Measurements from ENCODE around the gene LRP10.
"Not testable (repeated sequence)": the region's sequence is repeated elsewhere in the genome, so short reads cannot be mapped to it uniquely, and the experiment has no call there.

The LRP10 gene

DNA sequence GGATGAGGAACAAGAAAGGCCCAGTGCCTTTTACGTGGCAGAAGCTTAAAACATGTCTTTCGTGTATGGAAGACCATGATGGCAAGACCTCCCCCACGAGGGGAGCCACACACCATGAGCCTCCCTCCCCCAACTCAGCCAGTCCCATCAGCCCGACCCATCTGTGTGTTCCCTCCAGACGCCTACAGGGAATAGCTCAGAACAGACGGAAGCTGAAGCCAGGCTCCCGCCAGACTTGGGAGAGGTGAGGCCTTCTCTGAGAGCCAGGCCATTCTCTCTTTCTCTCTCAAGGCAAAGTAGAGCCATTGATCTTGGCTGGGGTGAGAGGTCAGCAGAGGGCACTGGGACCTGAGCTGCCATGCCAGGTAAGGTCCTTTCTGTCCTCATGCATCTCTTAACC is 20.9 kb downstream of the LRP10 start:
- DNase-seq: no peak

DNA sequence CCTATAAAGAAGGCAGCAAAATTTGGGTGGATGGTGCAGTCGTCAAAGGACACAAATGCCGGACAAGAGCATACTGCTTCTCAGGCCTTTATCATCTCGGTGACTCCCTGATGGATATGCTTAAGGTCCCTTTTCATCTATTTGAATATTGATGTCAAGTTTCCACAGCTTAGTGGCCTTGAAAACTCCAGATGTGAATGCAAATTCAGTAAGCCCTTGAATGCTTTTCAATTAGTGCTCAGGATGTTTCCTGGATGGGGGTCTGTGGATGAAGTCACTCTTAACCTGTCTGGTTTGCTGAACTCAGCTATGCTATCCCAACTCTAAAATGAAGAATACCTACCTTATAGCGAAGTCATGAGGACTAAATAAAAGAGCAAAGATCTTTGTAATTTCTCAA is 22.2 kb downstream of the LRP10 start:
- no peak for DNase-seq

DNA sequence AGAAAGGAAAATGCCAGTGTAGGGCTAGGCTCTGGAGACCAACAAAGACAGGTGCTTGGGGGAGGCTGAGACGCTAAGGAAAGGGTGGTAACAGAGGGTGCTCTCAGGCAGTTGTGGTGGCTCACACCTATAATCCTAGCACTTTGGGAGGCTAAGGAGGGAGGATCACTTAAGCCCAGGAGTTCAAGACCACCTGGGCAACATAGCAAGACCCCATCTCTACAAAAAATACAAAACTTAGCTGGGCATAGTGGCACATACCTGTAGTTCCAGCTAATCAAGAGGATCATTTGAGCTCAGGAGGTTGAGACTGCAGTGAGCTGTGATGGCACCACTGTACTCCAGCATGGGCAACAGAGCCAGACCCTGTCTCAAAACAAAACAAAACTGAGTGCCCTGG is 23.9 kb downstream of the LRP10 start:
- DNase-seq: no peak

DNA sequence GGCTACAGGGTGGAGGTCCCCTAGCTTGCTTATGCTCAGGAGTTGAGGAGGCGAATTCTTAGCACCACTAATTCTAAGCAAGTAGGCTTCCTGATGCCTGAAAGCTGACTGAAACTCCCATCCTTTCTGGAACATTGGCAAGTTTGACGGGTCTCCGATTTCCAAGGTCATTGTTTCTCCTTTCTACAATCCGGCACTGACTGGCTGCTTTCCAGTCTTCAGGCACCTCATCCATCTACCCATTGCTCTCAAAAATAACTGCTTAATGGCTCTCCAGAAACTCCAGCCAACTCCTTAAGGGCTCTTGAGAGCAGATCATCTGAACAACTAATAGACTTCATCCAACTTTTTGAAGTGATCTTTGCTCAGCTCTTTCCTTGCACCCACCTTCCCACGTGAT is 24.8 kb downstream of the LRP10 start:
- DNase-seq: no peak

DNA sequence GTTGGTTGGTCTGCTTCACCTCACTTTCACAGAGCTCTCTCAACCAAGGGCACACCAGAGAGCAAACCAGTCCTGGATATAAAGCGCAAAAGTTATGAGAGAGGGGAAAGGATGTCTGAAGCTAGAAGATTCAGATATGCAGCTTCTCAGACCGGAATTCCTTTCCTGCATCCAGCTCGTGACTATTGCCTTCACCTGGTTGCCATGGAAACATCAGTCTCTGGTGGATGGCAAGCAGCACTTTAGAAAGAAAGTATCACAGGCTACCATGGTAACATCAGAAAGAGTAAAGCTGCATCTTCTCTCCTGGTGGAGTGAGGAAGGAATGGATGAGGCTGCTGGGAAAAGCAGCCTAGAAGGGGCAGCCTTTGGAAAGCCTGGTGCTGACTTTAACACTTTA is 25.2 kb downstream of the LRP10 start:
- no peak for DNase-seq

DNA sequence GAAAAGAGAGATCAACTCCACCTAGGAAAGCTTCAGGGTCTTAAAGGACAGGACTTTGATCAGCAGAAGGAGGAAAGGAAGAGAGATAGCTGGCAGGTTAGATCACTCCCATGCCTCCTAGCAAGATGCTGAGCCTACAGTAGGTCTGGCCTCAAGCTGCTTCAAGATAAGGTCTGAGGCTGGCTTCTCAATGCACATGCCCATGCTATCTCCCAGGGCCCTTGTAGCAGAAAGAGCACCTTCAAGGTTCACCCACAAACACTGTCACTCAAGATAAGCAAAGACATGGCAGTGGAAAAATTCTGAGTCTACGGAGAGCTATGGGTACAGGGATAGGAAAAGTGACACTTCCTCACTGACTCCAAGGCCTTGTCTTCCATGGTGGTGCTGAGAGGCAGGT is 25.8 kb downstream of the LRP10 start:
- no peak for DNase-seq

DNA sequence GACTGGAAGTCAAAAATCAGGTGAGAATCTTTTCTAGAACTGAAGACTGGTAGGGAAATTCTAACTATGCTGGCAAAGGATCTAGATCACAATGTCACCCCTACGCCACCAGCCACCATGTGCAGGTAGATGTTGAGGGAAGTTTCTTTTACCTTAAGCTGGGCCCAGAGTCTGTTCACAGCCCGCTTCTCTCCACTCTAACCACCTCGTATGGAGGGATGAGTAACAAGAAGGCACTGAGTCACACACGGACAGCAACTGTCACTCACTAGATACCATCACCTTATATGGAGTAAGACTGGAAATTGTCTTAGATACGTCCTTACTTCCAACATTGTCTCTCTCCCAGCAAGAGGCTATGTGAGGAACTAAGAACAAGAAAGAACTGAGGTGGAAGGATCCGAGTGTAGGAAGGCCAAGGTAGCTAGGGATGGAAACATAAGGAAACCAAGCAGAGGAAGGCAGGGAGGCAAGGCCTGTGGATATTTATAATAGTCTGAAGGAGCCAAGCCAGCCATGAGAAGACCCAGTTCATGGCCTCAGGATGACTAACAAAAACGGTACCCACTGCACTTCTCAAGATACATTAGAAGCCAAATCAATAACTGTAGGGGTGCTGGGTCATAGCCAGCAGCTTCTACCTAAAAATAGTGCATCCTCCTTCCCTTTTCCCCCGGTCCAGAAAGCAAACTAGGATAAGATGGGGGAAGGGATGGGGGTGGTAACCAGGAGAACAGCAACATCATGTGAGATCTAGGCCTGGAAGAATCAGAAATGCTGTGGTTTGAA is 27.0 kb downstream of the LRP10 start:
- DNase-seq: no peak

DNA sequence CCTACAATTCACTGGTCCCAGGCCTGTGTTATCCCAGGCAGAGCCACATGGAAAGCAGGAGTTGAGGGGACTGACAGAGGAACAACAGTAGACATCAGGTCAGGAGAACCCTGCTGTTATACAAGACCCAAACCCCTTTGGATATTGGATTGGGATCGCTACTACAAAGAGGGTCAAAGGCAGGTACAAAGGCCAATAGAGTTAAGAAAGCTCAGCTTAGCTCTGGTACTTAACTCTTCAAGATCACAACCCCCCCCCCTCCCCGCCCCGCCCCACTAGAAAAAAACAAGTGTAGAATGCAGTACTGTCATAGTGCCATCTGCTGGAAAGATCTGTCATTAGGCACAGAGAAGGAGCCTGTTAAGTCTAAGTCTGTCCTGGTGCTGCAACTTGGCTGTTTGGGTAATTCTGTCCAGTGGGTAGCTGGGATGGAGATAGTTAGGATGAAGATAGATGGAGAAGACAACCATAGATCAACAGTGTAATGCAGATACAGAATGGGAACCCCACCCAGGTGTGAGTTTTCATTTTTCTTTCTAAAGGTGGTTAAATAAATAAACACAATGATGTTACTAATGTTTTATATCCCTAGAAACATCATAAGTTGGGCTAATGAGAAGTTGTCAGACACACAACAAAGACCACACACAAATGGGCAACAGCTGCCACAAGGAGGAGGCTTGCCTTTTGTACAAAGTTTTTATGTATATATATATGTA is 28.7 kb downstream of the LRP10 start:
- DNase-seq: no peak

DNA sequence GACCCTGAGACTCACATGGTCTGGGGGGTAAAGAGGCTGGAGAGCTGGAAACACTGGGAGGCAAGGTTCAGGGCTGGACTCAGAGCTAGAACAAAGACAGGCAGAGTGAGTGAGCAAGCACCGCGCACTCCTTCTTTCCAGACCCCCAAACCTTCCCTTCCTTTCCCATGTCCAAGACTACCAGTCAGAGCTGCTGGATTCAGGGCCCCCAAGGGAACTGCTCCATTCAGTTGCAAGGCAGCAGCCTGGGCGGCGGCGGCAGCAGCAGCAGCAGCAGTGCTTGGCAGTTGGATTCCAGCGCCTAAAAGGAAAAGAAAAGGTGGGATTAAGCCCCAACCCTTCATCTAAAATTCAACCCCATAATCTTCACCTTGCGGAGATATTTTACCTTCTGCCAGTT is 30.3 kb downstream of the LRP10 start:
- DNase-seq: no peak

DNA sequence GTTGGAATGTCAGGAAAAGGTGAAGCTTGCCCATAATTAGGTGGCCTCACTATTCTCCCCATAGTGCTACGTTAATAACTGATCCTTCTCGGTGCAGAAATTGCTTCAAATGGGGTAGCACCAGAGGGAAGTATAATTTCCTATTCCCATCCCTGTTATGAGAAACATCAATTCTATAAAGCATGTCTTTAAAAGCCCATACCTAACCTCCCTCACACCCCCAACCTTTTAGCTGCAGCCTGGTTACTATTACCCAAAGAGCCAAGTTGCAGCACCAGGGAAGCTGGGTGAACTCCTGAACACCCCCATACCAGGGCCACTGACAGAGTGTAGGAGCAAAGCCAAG is 32.2 kb downstream of the LRP10 start:
- no peak for DNase-seq

DNA sequence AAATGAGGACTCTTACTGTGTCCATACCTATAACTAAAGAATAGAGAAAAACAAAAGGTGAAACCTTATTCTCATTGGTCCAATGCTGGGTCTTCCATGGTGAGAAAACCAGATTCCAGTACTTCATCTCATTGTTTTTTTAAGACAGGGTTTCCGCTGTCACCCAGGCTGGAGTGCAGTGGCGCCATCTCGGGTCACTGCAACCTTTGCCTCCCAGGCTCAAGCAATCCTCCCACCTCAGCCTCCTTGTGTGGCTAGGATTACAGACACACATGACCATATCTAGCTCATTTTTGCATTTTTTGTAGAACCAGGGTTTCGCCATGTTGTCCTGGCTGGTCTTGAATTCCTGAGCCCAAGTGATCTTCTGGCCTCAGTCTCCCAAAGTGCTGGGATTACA is 34.1 kb downstream of the LRP10 start:
- no peak for DNase-seq

DNA sequence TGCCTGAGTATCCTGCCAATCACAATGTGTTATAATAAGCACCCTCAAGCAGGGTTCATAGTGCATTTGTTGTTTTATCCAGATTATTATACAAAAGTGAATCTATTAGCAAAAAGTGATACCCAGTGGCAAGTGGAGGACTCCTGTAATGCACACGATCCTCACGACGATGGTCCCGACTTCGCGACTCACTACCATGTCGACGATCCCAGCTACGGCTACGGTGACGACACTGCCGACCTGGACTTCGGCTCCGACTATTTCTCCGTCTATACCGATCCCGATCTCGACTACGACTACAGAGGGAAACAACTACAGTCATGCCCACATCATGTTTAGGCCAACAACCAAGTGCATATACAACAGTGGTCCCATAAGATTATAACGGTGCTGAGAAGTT is 34.5 kb downstream of the LRP10 start:
- DNase-seq: no peak

DNA sequence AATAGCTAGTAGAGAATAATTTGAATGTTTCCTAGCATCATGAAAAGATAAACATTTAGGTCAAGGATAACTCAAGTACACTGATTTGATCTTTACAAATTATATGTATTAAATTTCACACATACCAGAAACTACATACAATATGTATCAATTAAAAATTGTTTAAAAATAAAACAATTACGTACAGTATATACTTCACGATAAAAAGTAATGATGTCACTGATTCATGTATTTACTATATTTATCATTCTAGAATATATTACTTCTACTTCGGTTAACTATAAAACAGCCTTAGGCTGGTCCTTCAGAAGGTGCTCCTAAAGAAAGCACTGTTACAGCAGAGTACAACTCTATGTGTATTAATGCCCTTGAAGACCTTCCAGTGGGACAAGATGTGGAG is 35.9 kb downstream of the LRP10 start:
- DNase-seq: no peak

DNA sequence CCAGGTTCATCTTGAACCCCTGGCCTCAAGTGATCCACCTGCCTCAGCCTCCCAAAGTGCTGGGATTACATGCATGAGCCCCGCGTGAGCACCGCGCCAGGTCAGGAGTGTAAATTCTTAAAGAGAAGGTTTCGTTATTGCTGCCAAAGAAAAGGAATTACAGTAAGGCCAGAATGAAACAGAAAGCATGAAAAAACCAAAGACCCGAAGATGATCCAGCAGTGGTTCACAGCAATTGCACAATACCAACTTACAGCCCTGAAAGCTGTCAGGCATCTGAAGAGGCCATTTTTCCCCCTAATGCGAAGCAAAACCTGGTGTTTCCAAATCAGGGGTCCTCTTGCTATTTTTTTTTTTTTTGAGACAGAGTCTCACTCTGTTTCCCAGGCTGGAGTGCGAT is 37.1 kb downstream of the LRP10 start:
- DNase-seq: no peak

DNA sequence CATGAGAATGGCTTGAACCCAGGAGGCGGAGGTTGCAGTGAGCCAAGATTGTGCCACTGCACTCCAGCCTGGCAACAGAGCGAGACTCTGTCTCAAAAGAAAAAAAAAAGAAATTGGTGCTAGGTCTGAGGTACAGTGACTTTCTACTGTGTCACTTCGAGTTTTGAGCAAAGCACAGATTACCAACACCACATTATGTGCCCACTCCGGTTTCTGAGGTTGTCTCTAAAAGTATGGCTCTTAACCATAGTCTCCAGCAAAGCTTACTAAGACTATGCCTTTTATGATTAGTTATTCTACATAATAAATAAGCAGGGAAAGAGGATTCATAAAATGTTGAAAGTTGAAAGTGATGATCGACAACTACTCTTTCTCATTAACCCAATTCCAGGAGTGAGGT is 39.4 kb downstream of the LRP10 start:
- no peak for DNase-seq

DNA sequence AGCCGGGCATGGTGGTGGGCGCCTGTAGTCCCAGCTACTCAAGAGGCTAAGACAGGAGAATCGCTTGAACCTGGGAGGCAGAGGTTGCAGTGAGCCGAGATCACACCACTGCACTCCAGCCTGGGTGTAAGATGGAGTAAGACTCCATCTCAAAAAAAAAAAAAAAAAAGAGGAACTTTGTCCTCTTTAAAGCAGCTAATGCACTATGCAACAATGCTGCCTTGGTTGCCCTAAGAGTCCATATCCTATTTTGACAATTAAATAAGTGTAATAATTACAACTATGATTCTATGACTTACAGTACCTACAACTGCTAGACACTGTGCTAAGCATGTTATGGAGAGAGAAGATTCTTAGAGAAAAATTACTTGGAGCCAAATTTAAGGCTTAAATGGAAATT is 43.3 kb downstream of the LRP10 start:
- DNase-seq: not testable (repeated sequence)

DNA sequence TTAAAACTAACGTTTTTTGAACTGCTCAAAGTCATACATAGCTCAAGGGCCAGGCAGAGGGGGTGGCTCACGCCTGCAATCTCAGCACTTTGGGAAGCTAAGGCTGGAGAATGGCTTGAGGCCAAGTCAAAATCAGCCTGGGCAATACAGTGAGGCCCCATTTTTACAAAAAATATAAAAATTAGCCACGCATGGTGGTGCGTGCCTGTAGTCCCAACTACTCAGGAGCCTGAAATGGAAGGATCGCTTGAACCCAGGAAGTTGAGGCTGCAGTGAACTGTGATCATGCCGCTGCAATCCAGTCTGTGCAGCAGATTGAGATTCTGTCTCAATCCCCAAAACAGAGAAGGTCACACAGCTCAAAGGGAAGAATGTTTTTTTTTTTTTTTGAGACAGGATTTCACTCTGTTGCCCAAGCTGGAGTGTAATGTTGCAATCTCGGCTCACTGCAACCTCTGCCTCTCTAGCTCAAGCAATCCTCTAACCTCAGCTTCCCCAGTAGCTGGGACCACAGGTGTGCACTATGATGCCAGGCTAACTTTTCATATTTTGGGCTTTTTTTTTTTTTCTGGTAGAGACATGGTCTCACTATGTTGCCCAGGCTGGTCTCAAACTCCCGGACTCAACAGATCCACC is 44.5 kb downstream of the LRP10 start:
- no peak for DNase-seq

DNA sequence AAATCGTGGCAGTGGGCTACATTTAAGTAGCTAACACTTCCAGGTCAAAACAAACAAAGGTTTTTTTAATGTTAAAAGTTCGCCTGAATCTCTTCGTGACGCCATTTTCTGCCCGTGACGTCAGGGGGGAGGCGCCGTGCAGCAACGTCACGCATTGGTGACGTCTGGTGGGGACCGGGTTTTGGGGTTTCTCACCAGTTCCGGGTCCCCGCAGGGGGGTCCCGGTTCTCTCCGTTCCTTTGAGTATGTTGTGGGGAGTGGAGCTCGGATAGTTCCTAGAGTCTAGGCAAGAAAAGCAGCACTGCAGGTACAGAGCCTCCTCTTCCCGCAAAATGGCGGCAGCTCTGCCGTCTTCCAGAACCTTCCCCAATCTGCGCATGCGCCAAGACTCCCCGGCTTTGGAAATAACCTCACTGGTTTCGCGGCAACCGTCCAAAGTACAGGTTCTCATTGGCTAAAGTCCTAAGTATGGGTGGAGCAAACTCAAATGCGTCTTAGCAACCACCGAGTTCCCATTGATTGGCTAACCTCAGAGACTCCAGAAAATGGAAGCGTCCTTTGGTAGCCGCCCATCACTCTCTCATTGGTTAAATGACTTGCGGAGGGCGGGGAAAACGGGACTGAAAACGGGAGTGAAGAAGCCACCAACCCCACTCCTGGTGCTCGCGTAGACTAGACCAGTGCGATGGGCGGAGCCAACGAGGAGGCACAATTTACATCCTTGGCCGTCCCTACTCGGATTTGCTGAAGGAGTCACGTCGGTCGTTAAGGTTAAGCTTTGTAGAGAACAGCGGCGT is 47.5 kb downstream of the LRP10 start, which contains the start of gene RBM23:
TSS of gene RBM23 (minus strand) at position 346 of the 797 bp plus-strand sequence.
- DNase-seq: peak; percentile 99

DNA sequence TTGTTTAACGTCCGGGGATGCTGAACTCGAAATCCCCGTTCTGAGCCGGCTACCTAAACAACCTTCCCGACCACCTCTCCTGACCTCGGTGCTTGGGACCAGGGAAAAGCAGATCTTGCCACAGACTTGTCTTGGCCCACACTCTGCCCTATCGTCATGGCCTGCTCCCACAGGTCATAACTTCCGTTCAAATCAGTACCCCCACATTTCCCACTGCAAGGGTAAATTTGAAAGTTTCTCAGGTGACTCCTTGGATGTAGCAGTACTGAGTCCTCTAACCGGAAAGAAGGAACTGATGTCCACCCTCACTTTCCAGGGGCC is 48.0 kb downstream of the LRP10 start:
- no peak for DNase-seq

DNA sequence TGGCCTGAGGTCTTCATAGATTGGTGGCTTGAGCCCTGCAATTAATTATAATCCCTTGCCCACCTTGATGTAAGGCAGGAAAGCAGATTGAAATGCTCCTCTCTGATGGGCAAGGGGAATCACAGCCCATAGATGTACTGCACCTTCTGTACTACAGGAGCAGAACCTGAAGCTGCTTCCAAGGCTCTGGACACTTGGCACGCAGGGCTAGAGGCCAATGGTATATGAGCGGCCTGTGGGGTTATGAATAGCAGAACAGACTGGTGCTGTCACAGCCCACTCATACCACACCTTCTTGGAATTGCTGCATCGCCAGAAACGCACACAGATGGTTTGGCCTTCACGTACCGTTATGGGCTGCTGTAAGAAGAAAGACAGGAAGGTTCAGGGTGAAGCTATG is 49.2 kb downstream of the LRP10 start:
- DNase-seq: no peak

DNA sequence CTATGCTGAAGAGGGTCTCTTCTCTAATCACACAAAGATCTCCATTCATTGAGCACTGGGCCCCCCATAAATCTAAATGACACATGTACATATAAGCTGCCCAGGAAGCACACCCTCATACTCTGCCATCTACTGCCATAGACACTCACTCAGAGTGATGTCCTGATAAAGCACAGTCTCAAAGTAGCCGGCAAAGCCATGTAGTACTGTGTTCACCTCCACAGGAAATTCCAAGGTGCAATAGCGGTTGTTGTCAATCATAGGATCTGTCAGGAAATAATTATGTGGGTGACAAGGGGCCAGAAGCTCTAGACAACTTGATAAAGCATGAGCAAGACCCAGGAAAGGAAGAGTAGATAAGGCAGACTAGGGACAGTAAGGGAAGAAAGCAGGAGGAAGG is 50.8 kb downstream of the LRP10 start:
- DNase-seq: no peak

DNA sequence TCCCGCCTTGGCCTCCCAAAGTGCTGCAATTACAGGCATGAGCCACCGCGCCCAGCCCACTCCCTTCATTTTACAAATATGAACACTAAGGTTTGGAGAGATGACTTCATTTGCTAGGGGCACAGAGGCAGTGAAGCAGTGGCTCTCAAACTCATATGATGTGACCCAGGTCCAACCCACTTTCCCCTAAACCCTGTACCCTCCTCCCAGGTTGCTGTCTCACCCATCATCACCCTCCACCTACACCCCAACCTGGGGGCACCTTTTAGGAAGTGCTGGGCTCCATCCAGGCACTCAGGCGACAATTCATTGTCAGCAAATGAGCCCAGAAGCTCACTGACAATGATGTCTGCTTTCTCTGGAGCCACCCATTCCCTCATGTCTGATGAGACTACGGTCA is 52.2 kb downstream of the LRP10 start:
- DNase-seq: no peak

DNA sequence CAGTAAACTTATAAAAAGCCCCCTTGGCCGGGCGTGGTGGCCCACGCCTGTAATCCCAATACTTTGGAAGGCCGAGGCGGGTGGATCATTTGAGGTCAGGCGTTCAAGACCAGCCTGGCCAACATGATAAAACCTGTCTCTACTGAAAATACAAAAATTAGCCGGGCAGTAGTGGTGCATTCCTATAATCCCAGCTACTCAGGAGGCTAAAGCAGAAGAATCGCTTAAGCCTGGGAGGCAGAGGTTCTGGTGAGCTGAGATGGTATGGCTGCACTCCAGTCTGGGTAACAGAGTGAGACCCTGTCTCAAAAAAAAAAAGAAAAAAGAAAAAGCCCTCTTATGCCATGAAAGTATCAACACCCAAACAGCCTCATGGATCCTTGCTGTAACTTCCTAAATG is 54.0 kb downstream of the LRP10 start:
- DNase-seq: no peak

DNA sequence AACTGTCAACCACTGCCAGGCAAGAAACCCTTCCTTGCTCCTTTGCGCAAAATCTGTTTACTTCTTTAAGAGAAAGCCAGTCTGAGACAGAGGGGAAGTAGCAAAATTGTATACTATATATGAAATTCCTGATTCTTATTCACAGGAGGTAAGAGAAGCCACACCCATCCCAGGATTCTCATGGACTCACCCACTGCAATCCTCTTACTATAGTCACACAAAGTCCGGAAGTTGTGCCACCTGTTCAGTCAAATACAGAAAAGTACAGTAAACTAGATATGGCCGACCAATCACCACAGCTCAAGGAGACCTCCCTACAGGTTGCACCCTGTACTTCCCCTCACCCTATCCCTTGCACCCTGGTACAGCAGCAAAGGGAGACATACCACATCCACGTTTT is 54.8 kb downstream of the LRP10 start:
- DNase-seq: no peak

Measured in activated CD4-positive, CD25-positive, alpha-beta regulatory T cell treated with anti-CD3 and anti-CD28 coated beads, Interleukin-2, amount 50 U/mL, for 72 hours (primary cell).